Skeletal muscle satellite cell (primary cell): ENCODE measurements around the gene CLEC2L.

Experiments
- H3K27me3 ChIP-seq: 2 replicates; pipeline ENCODE4 v1.7.0; 2013; ENCODE audit warnings: low read length; ENCODE audit not compliant: control insufficient read depth, insufficient read depth
- H3K36me3 ChIP-seq: 2 replicates; pipeline ENCODE4 v1.7.0; 2013; ENCODE audit warnings: mild to moderate bottlenecking, control low read depth, low read length; ENCODE audit not compliant: insufficient read depth
- H3K4me1 ChIP-seq: 2 replicates; pipeline ENCODE4 v1.7.0; 2013; ENCODE audit warnings: low read length; ENCODE audit not compliant: control insufficient read depth, insufficient read depth
- H3K4me2 ChIP-seq: 2 replicates; pipeline ENCODE4 v1.7.0; 2013; ENCODE audit warnings: mild to moderate bottlenecking, low read length
- H3K4me3 ChIP-seq: 2 replicates; pipeline ENCODE4 v1.7.0; 2013; ENCODE audit warnings: low read length
- H3K9ac ChIP-seq: 2 replicates; pipeline ENCODE4 v1.7.0; 2013; ENCODE audit warnings: mild to moderate bottlenecking, low read depth, low read length, moderate library complexity
- H3K9me3 ChIP-seq: replicated peaks from 2 replicates; pipeline ENCODE4 v1.7.0; 2013; ENCODE audit warnings: mild to moderate bottlenecking, control low read depth, low read length

The CLEC2L gene

GRCh38 chr7:139494835-139495579 lies 28.5 kb upstream of the CLEC2L start:
- H3K36me3 ChIP-seq, result no peaks in the 10 kb centered on the region
- H3K9ac ChIP-seq, result no peak overlapping the region
- H3K4me1 ChIP-seq, result no peaks in the 10 kb centered on the region
- no peak overlapping the region for H3K4me2 ChIP-seq
- H3K9me3 ChIP-seq, result no peaks in the 10 kb centered on the region
- peaks cover 55% of the 10 kb centered on the region for H3K27me3 ChIP-seq
- H3K4me3 ChIP-seq, result no peak overlapping the region

DNA sequence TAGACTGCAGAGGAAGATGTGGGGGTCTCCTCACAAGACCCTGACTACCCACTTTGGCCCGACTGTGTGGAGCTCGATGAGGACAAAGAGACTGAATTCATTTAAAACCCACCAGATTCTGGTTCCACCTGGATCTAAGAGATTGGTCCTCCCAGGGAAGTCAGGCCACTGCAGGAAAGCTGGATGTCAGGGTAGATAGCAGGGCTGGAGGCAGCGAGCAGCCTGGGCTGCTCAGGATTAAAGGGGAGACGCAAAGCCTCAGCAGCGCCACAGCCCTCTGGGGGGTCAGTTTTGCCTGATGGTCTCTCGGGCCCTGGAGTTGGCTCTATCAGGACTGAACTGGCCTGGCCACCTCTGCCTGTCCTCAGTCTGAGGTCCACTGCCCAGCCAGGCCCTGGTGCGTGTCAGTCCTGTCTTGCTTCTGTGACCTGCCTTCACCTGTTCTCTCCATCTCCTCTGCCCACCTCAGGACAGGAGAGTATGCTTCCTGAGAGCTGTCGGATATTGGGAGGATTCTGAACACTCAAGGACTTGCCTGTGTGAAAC lies 27.8 kb upstream of the CLEC2L start:
- no peaks in the 10 kb centered on the region for H3K9me3 ChIP-seq
- H3K9ac ChIP-seq, result no peak overlapping the region
- H3K4me3 ChIP-seq, result no peak overlapping the region
- no peaks in the 10 kb centered on the region for H3K4me1 ChIP-seq
- no peaks in the 10 kb centered on the region for H3K36me3 ChIP-seq
- peaks cover 52% of the 10 kb centered on the region for H3K27me3 ChIP-seq
- no peak overlapping the region for H3K4me2 ChIP-seq

DNA sequence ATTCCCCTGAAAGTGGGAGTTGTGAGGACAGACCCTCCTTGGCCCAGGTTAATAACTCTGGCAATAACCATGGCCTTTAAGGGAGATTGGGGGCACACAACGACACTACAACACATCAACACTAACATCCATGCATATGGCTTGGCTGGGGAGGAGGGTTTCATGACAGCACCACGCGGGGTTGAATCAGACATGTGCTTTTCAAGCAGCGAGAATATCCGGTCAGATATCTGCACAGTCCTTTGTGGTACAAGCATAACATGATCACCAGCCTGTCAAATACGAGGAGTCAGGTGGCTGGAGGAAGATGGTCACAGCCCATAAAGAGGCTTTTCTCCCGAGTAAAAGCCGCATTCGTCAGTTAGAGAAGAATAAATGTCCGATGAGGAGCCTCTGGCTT lies 27.0 kb upstream of the CLEC2L start:
- H3K4me3 ChIP-seq, result no peak overlapping the region
- no peaks in the 10 kb centered on the region for H3K4me1 ChIP-seq
- H3K9ac ChIP-seq, result no peak overlapping the region
- no peaks in the 10 kb centered on the region for H3K36me3 ChIP-seq
- no peak overlapping the region for H3K4me2 ChIP-seq
- no peaks in the 10 kb centered on the region for H3K9me3 ChIP-seq
- peaks cover 47% of the 10 kb centered on the region for H3K27me3 ChIP-seq

GRCh38 chr7:139500770-139501138 lies 22.7 kb upstream of the CLEC2L start:
- H3K4me1 ChIP-seq, result no peaks in the 10 kb centered on the region
- no peak overlapping the region for H3K4me2 ChIP-seq

GRCh38 chr7:139502226-139502625 lies 21.3 kb upstream of the CLEC2L start:
- Histone ChIP-seq H3K4me3 (no peak overlapping the region), H3K36me3 (no peaks in the 10 kb centered on the region), H3K4me2 (no peak overlapping the region), H3K27me3 (peaks cover 28% of the 10 kb centered on the region), H3K4me1 (no peaks in the 10 kb centered on the region), H3K9ac (no peak overlapping the region), H3K9me3 (no peaks in the 10 kb centered on the region)

More at GRCh38 chr7:139500770-139501138, 22.7 kb upstream of the CLEC2L start:
- H3K27me3 ChIP-seq, result peaks cover 39% of the 10 kb centered on the region
- H3K36me3 ChIP-seq, result no peaks in the 10 kb centered on the region
- H3K9me3 ChIP-seq, result no peaks in the 10 kb centered on the region
- H3K4me3 ChIP-seq, result no peak overlapping the region
- no peak overlapping the region for H3K9ac ChIP-seq

- no peak overlapping the region for H3K4me2 ChIP-seq
- H3K9ac ChIP-seq, result no peak overlapping the region
- no peaks in the 10 kb centered on the region for H3K4me1 ChIP-seq
- no peaks in the 10 kb centered on the region for H3K9me3 ChIP-seq
- no peaks in the 10 kb centered on the region for H3K36me3 ChIP-seq
- H3K4me3 ChIP-seq, result no peak overlapping the region
- peaks cover 12% of the 10 kb centered on the region for H3K27me3 ChIP-seq
These were observed 17.9 kb upstream of the CLEC2L start for GRCh38 chr7:139505563-139505962.

- no peak overlapping the region for H3K4me3 ChIP-seq
- H3K9ac ChIP-seq, result no peak overlapping the region
- H3K36me3 ChIP-seq, result no peaks in the 10 kb centered on the region
- no peaks in the 10 kb centered on the region for H3K4me1 ChIP-seq
- peaks cover 19% of the 10 kb centered on the region for H3K27me3 ChIP-seq
- H3K9me3 ChIP-seq, result no peaks in the 10 kb centered on the region
- no peak overlapping the region for H3K4me2 ChIP-seq
These were observed 13.9 kb upstream of the CLEC2L start for GRCh38 chr7:139509535-139509934.

DNA sequence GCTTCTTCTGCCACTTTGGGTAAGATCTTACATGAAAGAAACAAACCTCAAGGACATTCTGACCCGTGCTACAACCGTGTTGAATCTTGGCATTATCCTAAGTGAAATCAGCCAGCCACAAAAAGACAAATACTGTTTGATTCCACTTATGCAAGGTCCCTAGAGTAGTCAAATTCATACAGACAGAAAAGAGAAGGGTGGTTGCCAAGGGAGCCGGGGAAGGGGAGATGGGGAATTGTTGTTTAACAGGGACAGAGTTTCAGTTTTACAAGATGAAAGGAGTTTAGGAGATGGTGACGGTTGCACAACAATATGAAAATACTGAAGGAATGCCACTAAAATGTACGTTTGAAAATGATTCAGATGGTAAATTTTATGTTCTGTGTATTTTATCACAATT lies 12.2 kb upstream of the CLEC2L start:
- Histone ChIP-seq H3K4me3 (no peak overlapping the region), H3K36me3 (no peaks in the 10 kb centered on the region), H3K9me3 (no peaks in the 10 kb centered on the region), H3K27me3 (peaks cover 27% of the 10 kb centered on the region), H3K4me2 (no peak overlapping the region), H3K4me1 (no peaks in the 10 kb centered on the region), H3K9ac (no peak overlapping the region)

- Histone ChIP-seq H3K4me3 (no peak overlapping the region), H3K9ac (no peak overlapping the region), H3K4me1 (no peaks in the 10 kb centered on the region), H3K27me3 (peaks cover 40% of the 10 kb centered on the region), H3K4me2 (no peak overlapping the region), H3K36me3 (no peaks in the 10 kb centered on the region), H3K9me3 (no peaks in the 10 kb centered on the region)
These were observed 8.2 kb upstream of the CLEC2L start for GRCh38 chr7:139515266-139515665.

DNA sequence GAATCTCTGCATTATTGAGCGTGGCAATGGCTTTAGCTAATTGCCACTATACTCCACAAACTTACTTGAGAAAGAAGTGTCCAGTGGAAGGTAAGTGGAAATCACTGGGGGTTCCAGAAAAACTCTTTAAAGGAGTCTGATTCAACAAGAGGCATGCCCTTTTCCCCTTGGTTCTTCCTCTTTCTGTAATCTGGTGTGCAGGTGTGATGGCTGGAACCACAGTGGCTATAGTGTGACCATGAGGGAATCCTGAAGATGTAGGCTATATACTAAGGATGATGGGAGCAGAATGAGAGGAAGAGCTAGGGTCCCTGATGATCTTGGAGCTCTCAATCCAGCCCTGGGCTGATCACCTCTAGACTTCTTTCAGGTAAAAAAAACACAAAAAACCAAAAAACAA lies 2.0 kb upstream of the CLEC2L start:
- Histone ChIP-seq H3K9me3 (no peaks in the 10 kb centered on the region), H3K27me3 (peaks cover 59% of the 10 kb centered on the region), H3K4me3 (no peak overlapping the region), H3K9ac (no peak overlapping the region), H3K4me2 (no peak overlapping the region), H3K4me1 (no peaks in the 10 kb centered on the region), H3K36me3 (no peaks in the 10 kb centered on the region)

DNA sequence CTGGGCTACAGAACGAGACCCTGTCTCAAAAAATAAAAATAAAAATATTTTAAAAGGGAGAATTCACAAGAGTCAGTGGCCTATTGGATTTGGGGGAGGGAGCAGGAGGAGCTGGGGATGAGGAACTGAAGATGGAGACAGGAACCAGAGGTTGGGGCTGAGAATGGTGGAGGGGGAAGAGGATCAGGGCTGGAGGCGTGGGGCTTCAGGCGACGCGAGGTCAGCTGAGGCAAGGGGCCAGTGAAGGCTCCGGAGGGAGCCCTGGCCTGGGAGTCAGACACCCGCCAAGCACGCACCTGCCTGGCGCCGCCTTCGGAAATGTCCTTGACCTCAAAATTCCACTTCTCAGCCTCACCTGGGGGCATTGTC lies 671 bp upstream of the CLEC2L start:
- H3K27me3 ChIP-seq, result peaks cover 51% of the 10 kb centered on the region
- H3K9ac ChIP-seq, result no peak overlapping the region

More for the DNA sequence above, 671 bp upstream of the CLEC2L start:
- Histone ChIP-seq H3K4me1 (no peaks in the 10 kb centered on the region), H3K4me2 (no peak overlapping the region), H3K36me3 (no peaks in the 10 kb centered on the region), H3K9me3 (no peaks in the 10 kb centered on the region), H3K4me3 (no peak overlapping the region)
